H1 (cell line): ENCODE data around the gene TP73. TPM values are rescaled to one million over a fixed set of nuclear protein-coding genes. Genes with fewer than 3 reads are reported as not detected.

Source experiments
- ASH2L ChIP-seq: fragments of 200-600, 300-600 bp; sonication (generic); IDR thresholded peaks from one replicate; pipeline ENCODE4 v1.7.1; 2017; ENCODE audit warnings: low read length
- BACH1 ChIP-seq: IDR thresholded peaks from 2 replicates; pipeline ENCODE4 v1.6.1; 2012; ENCODE audit warnings: low read length, improper control_type of control experiment
- CTCF ChIP-seq, 3 experiments: IDR thresholded peaks; 1 replicate in 2 of 3; 2 replicates in 1 of 3; pipeline versions ENCODE4 v1.5.1 to v1.6.1; 2011; ENCODE audit warnings: low read length in 3 of 3, mild to moderate bottlenecking in 3 of 3, inconsistent platforms in 2 of 3, low read depth in 1 of 3, moderate library complexity in 1 of 3; ENCODE audit not compliant: insufficient read depth in 1 of 3; ENCODE audit errors: control extremely low read depth in 1 of 3
- GABPA ChIP-seq: IDR thresholded peaks from 2 replicates; pipeline ENCODE4 v1.6.1; 2011; ENCODE audit warnings: mild to moderate bottlenecking, low read length, moderate library complexity, borderline replicate concordance; ENCODE audit not compliant: insufficient read depth
- PHF8 ChIP-seq: fragments of 200-600 bp; sonication (generic); conservative IDR thresholded peaks from 2 replicates; pipeline ENCODE4 v1.7.1; 2012; ENCODE audit warnings: low read depth, mild to moderate bottlenecking, inconsistent platforms, low read length, moderate library complexity
- RXRA ChIP-seq: IDR thresholded peaks from 2 replicates; pipeline ENCODE4 v1.6.1; 2011; ENCODE audit warnings: low read depth, mild to moderate bottlenecking, low read length, moderate library complexity; ENCODE audit not compliant: insufficient read depth
- SIN3A ChIP-seq, 2 experiments: IDR thresholded peaks in 1 of 2; conservative IDR thresholded peaks in 1 of 2; 2 replicates each; pipeline ENCODE4 v1.6.1; 2011 to 2012; ENCODE audit warnings: low read length in 2 of 2, improper control_type of control experiment in 1 of 2, low read depth in 1 of 2, mild to moderate bottlenecking in 1 of 2
- SP1 ChIP-seq: IDR thresholded peaks from 2 replicates; pipeline ENCODE4 v1.6.1; 2011; ENCODE audit warnings: low read depth, low read length
- SP2 ChIP-seq: IDR thresholded peaks from 2 replicates; pipeline ENCODE4 v1.6.1; 2012; ENCODE audit warnings: mild to moderate bottlenecking, low read length, inconsistent platforms
- TAF1 ChIP-seq: IDR thresholded peaks from 2 replicates; pipeline ENCODE4 v1.6.1; 2011; ENCODE audit warnings: mild to moderate bottlenecking, low read depth, low read length
- USF2 ChIP-seq: IDR thresholded peaks from 2 replicates; pipeline ENCODE4 v1.6.1; 2011; ENCODE audit warnings: low read length, improper control_type of control experiment
- polyA plus RNA-seq, 7 experiments: library from polyadenylated mRNA; depleted of rRNA in 3 of 7; stranded (reverse) in 5 of 7; unstranded in 2 of 7; fragments of >200 nt in 5 of 7; fragments of 200-250 nt in 2 of 7; gene quantifications; 1 replicate in 5 of 7; 2 replicates in 1 of 7; 4 replicates in 1 of 7; pipeline versions ENCODE4 v1.2.1 to v1.2.3, GENCODE V29; 2011 to 2013; ENCODE audit warnings: missing spikeins in 2 of 7, mixed read lengths in 2 of 7
- total RNA-seq: library from RNA; stranded (reverse); fragmentation: NEBNext Ultra II Directional; extraction: Animal tissue kit (Norgen Biotek cat#: 25700); gene quantifications from 2 replicates; pipeline ENCODE4 v1.2.1, GENCODE V29; 2021

The TP73 gene
- total and polyA plus RNA-seq, 2 of the 8 experiments (the other 6 are each of a cell fraction or from before 2014, with no cell fraction given), result 2.6 to 3.1 TPM

- peak; percentile 57 for TF ChIP-seq USF2
- TF ChIP-seq ASH2L, result peak; percentile 69
- peak in 1 of 2 experiments; percentile 87; a peak in 3 of 4 replicates for TF ChIP-seq SIN3A (conservative IDR thresholded peaks at IDR 0.05 in 1 of 2, IDR thresholded peaks at IDR 0.05 in 1 of 2; ENCODE audit: low read depth in 1 of 2, low read length in 2 of 2)
- no peak for TF ChIP-seq RXRA
- peak; percentile 36; the same call in 1 of the 2 replicates for TF ChIP-seq SP2
- TF ChIP-seq PHF8, result 0 out of 2 replicates have a peak, but pooled peaks have one; percentile 20
- no peak for TF ChIP-seq CTCF (IDR thresholded peaks at IDR 0.05; ENCODE audit: control extremely low read depth in 1 of 3, insufficient read depth in 1 of 3, low read depth in 1 of 3, low read length in 3 of 3)
- peak; percentile 31; the same call in 1 of the 2 replicates for TF ChIP-seq TAF1
- TF ChIP-seq BACH1, result no peak
- peak; percentile 93 for TF ChIP-seq GABPA
- peak; percentile 87 for TF ChIP-seq SP1
These were observed 27.8 kb upstream of the TP73 start, which contains the start of gene TPRG1L (continued) for GRCh38 chr1:3624200-3625136.
